Measurements from ENCODE around the gene LACTB.
A peak's percentile ranks its signal among the peaks of the same experiment; 100 is the strongest.

LACTB gene

DNA sequence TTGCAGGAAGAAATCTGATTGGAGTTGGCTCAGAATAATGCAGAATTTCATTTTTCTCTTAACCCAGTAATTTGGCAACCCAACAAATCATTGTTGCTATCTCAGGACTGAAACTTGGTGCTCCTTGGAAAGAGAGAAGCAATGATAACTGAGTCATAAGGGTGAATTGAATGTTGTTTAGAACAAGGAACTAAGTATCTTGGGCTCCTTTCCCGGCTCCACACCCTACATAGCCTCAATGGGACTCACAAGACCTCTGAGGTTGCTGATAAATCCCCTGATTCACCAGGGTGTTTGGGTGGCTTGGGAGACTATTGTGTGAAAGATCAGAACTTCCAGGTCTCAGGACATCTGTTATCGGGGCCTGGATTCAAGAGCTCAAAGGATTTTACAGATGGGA is 60.0 kb downstream of the LACTB start:
- no peak for DNase-seq

DNA sequence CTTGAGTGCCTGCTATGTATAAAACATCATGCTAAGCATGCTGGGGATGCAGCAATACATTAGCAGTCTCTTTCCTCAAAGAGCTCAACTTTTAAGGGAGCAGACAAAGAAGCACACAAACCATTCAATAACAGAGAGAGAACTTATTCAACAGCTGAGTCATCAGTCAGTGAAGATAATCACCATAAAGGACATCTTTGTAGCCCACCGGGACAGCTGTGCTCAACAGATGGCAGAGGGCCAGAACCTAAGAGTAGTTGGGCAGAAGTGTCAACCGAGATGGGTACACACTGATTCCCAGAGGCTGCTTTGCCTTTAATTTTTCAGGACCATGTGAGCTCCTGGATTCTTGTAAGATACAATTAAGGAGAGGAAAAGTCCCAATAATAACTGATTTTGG is 63.5 kb downstream of the LACTB start:
- no peak for DNase-seq

DNA sequence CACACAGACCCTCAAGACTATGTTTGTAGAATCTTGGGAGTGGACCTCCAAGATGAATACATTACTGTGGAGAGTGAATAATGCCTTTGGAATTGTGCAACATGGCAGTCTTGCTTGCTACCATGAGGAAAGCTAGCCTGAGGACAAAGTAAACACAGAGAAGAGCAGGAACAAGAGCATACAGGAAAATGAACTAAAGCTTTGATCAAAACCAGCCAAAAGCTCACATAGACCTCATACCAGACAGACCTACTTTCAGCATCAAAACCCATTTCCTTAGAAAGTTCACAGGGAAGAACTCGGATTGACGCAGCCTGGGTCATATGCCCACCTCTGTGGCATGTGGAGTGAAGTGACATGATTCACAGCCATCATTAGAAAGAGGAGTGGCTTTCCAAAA is 64.4 kb downstream of the LACTB start:
- DNase-seq = no peak

DNA sequence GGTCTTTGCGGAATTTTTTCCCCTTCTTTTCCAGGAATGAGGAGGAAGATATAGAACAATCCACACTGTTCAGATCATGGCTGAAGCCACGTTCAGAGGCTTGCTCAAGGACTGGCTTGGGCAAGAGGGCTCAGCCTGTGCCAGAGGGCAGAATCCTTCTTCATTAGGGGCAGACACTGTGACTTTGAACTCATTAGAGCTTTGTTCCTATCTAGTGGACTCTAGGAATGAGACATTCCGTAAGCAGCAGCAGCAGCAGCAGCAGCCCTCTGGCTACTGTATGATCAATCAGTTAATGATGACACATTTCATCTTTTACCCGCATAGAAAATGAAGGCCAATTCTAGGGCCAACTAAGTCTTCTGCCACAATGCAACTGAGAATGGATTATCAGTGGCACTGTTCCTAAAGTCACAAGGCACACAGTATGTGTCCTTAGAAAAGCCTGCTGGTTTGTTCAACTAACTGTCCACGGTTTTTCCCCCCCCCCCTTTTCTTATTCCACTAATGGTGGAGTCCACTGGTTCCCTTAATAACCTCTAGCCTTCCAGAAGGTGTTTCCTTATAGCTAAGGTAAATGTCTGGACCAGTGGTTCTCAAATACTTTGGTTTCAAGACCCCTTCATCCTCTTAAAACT is 66.0 kb downstream of the LACTB start:
- DNase-seq = no peak

DNA sequence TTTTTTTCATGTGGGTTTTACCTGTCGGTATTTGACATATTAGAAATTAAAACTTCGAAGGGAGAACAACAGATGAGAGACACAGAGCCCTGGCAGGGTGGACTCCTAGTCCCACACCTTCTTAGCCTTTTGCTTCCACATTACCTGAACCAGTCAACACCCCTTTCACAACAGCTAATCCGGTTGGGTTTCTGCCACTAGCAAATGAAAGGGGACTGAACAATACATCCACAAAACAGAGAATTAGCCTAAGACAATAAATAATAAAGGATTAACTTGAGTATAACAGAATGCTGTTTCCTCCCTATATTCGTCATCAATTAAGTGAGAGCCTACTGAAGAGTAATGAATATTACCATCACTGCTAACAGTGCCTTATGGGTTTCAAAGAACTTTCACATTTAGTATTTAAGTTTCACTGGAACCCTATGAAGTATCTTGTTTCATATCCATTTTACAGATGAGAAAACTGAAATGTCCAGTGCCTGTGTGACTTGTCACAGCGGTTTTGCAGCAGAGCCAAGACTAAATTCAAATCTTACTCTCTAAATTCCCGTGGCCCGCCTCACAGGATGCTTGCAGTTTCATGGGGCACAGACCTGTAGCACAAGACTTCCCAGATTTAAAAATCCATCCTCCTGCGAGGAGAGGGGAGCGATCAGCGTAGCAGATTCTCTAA is 66.7 kb downstream of the LACTB start:
- no peak for DNase-seq

DNA sequence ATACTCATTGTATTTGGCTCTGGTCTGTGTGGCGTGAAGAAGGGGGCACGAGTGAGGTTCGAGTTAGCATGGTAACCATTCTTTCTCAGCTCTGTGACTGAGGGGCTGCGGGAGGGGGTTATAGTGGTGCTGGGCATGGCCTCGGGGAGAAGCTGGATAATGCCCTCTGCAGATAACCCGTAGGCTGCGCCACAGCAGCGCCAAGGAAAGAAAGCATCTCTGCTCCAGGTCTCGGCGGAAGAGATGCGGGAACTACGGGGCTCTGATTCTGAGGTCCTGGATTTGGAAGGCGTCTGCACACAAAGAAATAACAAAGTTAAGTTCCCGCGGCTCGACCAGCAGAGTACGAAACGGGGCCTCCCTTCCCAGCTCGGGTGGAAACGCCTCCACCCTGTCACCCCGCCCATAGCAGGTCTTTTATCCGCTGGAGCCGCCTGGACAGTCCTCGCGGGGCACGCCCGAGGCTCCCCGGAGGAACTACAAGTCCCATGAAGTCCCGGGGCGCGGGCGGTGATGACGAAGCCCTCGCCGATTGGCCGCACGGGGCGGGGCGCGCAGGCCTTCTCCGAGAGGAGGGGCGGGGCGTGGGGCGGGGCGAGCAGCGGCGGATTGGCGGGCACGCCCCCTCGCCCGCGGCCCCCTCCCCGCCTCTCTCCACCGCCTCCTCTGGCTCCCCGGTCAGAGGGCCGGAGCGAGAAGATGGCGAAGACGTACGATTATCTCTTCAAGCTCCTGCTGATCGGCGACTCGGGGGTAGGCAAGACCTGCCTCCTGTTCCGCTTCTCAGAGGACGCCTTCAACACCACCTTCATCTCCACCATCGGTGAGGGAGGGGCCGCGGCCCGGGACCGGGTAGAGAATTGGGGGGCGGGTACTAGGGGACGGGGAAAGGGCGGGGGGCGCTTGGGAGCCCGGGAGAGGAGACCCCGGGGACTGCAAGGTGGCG is 67.5 kb downstream of the LACTB start, which contains the start of gene RAB8B:
RAB8B (plus strand) TSS at position 681 of the 946 bp plus-strand sequence; CDS start at position 700, 19 bp downstream.
- DNase-seq = peak; percentile 96

DNA sequence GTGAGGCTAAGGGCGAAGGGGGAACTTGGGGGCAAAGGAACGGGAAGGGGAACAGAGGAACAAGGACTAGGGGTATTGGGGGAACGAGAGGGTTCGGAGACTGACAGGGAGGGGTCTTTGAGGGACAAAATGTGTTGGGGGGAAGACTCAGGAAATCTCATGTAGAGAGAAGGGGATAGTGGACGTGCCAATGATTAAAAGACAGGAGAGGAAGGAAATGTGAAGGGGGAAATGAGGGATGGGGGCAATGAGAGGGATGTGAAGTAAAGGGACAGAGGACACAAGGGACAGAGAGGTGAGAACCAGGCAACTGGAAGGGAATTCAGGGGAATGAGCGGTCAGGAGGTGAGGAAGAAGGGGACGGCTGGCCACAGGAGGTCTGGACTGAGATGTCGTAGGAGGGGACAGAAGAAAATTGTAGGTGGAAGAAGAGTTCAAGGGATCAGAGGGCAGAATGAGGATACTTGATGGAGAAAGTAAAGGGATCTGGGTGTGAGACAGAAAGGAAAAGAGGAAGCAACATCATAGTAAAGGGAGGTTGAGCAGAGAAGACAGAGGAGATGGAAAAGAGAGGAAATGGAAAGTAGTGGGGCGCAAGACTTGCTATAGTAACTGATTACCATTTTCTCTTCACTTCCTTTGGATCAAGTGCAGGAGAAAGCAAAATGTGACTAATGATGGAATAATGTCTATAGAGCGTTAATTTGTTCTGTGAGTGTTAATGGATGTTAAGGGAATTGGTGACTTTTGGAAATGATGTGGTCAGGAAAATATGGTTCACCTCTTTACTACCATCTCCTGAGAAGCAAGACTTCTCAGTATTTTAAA is 68.5 kb downstream of the LACTB start:
- DNase-seq = no peak

DNA sequence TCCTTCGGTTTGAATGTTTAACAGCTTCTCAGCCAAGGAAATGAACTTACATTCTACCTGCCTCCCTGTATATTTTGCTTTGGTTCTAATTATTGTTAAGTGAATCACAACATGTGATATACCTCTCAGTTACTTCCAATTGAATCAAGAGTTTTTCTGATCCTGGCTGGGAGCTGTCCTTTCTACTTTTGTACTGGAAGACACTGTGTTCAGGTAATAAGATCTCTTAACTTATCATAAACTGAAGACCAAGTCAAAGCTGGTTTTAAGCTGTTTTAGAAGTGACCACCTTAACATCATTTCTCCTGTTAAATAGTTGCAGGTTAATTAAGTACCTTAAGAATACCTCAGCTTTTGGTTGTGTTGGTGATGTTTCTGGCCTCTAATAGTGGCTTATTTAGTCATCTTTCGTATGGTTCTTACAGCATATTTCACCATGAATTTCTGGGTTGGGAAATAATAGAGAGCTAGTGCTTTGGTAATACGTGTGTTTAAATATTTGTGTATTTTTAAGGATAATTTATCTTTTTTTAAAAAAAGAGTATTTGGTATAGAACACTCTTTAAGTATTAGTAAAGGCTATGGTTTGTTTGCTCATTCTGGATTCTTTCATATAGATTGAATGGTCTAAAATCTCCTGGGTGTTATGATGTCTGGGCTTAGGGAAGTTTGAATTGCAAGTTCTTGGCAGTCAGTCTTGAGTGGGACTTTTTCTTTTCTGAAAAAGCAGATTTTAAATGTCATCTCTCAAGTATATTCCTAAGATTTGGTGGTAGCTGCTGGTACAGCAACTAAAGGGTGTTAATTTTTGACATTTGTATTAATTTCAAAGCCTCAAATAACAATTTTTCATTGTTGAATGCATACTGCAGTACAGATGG is 69.3 kb downstream of the LACTB start:
- DNase-seq = no peak
